NOMO-1 treated with DMSO at 0.1 percent for 48 hours (cell line): ENCODE measurements around the gene TEX55.
"Not testable (repeated sequence)": the region's sequence is repeated elsewhere in the genome, so short reads cannot be mapped to it uniquely, and the experiment has no call there.

Experiments
- DNase-seq: peaks from one replicate; lab custom pipeline; 2025; ENCODE audit not compliant: unreplicated experiment; lab: John Stamatoyannopoulos, UW

Gene TEX55

GRCh38 chr3:119145500-119146167 lies at the start of gene TEX55:
TSS of gene TEX55 (plus strand) at chr3:119146165. CDS start at chr3:119146190, 25 bp downstream.
- no peak for DNase-seq

- DNase-seq: no peak
These were observed 48.0 kb upstream of the TEX55 start for GRCh38 chr3:119098003-119098402.

GRCh38 chr3:119098619-119099222 lies 47.2 kb upstream of the TEX55 start:
- peak; percentile 15 for DNase-seq

GRCh38 chr3:119099785-119100184 lies 46.2 kb upstream of the TEX55 start:
- DNase-seq: no peak

- DNase-seq: no peak
These were observed 41.9 kb upstream of the TEX55 start for GRCh38 chr3:119104031-119104430.

GRCh38 chr3:119118330-119118729 lies 27.6 kb upstream of the TEX55 start:
- not testable (repeated sequence) for DNase-seq

GRCh38 chr3:119120480-119120879 lies 25.5 kb upstream of the TEX55 start:
- no peak for DNase-seq

GRCh38 chr3:119122350-119122749 lies 23.6 kb upstream of the TEX55 start:
- DNase-seq: no peak

- no peak for DNase-seq
These were observed 20.6 kb upstream of the TEX55 start for GRCh38 chr3:119125342-119125741.

GRCh38 chr3:119125742-119126504 lies 20.0 kb upstream of the TEX55 start:
- no peak for DNase-seq

- not testable (repeated sequence) for DNase-seq
These were observed 15.7 kb upstream of the TEX55 start for GRCh38 chr3:119130291-119130690.

GRCh38 chr3:119132291-119132690 lies 13.7 kb upstream of the TEX55 start:
- DNase-seq: not testable (repeated sequence)

- DNase-seq: not testable (repeated sequence)
These were observed 6.6 kb upstream of the TEX55 start for GRCh38 chr3:119139360-119139759.

GRCh38 chr3:119140466-119140865 lies 5.5 kb upstream of the TEX55 start:
- DNase-seq: no peak

GRCh38 chr3:119145128-119145499 lies 851 bp upstream of the TEX55 start:
- DNase-seq: no peak

GRCh38 chr3:119146578-119147375 lies 812 bp downstream of the TEX55 start:
- DNase-seq: no peak

GRCh38 chr3:119147494-119147893 lies 1.5 kb downstream of the TEX55 start:
- DNase-seq: no peak

GRCh38 chr3:119148493-119149180 lies 2.7 kb downstream of the TEX55 start:
- DNase-seq: no peak

GRCh38 chr3:119149484-119149883 lies 3.5 kb downstream of the TEX55 start:
- DNase-seq: no peak

GRCh38 chr3:119156868-119157267 lies 10.9 kb downstream of the TEX55 start:
- DNase-seq: no peak

GRCh38 chr3:119157971-119158370 lies 12.0 kb downstream of the TEX55 start:
- no peak for DNase-seq
